Astrocyte (in vitro differentiated cells and primary cell): ENCODE results near the gene ADARB2. TPM values are rescaled to one million over a fixed set of nuclear protein-coding genes. Genes with fewer than 3 reads are reported as not detected.

Experiments used
- DNase-seq: peaks from one replicate; pipeline ENCODE4 v3.0.0-alpha.2; 2010; ENCODE audit warnings: low read depth
- FAIRE-seq: peaks from 2 replicates; lab custom pipeline; 2011; peaks lifted over from hg19 to GRCh38; lab: Jason Lieb, UNC
- H2AFZ ChIP-seq: 2 replicates; pipeline ENCODE4 v1.6.0; 2012; ENCODE audit warnings: low read depth, low read length, inconsistent platforms
- H3K27ac ChIP-seq: 2 replicates; pipeline ENCODE4 v1.5.1; 2011; ENCODE audit warnings: low read depth, low read length, inconsistent platforms
- H3K27me3 ChIP-seq: 2 replicates; pipeline ENCODE4 v1.6.0; 2011; ENCODE audit warnings: low read length, inconsistent platforms; ENCODE audit not compliant: insufficient read depth
- H3K36me3 ChIP-seq: 2 replicates; pipeline ENCODE4 v1.5.1; 2011; ENCODE audit warnings: low read length, inconsistent platforms; ENCODE audit not compliant: insufficient read depth
- H3K4me1 ChIP-seq: 2 replicates; pipeline ENCODE4 v1.5.1; 2011; ENCODE audit warnings: low read length, inconsistent platforms; ENCODE audit not compliant: insufficient read depth
- H3K4me2 ChIP-seq: 2 replicates; pipeline ENCODE4 v1.6.0; 2012; ENCODE audit warnings: low read length, inconsistent platforms
- H3K4me3 ChIP-seq: 2 replicates; pipeline ENCODE4 v1.5.1; 2011; ENCODE audit warnings: low read depth, mild to moderate bottlenecking, low read length, inconsistent platforms; ENCODE audit not compliant: insufficient read depth
- H3K79me2 ChIP-seq: 2 replicates; pipeline ENCODE4 v1.6.0; 2012; ENCODE audit warnings: mild to moderate bottlenecking, low read length, inconsistent platforms; ENCODE audit not compliant: insufficient read depth
- H3K9ac ChIP-seq: 2 replicates; pipeline ENCODE4 v1.6.0; 2012; ENCODE audit warnings: mild to moderate bottlenecking, low read length, inconsistent platforms
- H3K9me3 ChIP-seq: 2 replicates; pipeline ENCODE4 v1.5.1; 2012; ENCODE audit warnings: low read depth, mild to moderate bottlenecking, low read length, inconsistent platforms; ENCODE audit not compliant: insufficient read depth
- H4K20me1 ChIP-seq: 2 replicates; pipeline ENCODE4 v1.6.0; 2012; ENCODE audit warnings: low read length, inconsistent platforms; ENCODE audit not compliant: insufficient read depth
- H3K27ac Mint-ChIP-seq: one replicate; pipeline ENCODE4 v1.8.0; 2021; ENCODE audit warnings: mild to moderate bottlenecking, mixed read lengths; ENCODE audit not compliant: unreplicated experiment
- H3K27me3 Mint-ChIP-seq: one replicate; pipeline ENCODE4 v1.8.0; 2021; ENCODE audit warnings: low read depth, mixed read lengths; ENCODE audit not compliant: unreplicated experiment
- H3K36me3 Mint-ChIP-seq: one replicate; pipeline ENCODE4 v1.8.0; 2021; ENCODE audit warnings: low read depth, mixed read lengths; ENCODE audit not compliant: unreplicated experiment
- H3K4me1 Mint-ChIP-seq: one replicate; pipeline ENCODE4 v1.8.0; 2021; ENCODE audit warnings: low read depth, mixed read lengths; ENCODE audit not compliant: unreplicated experiment
- H3K4me3 Mint-ChIP-seq: one replicate; pipeline ENCODE4 v1.8.0; 2021; ENCODE audit warnings: mild to moderate bottlenecking, moderate library complexity, mixed read lengths; ENCODE audit not compliant: unreplicated experiment
- H3K9me3 Mint-ChIP-seq: one replicate; pipeline ENCODE4 v1.8.0; 2021; ENCODE audit warnings: mild to moderate bottlenecking, mixed read lengths; ENCODE audit not compliant: unreplicated experiment
- CTCF ChIP-seq: IDR thresholded peaks from 2 replicates; pipeline ENCODE4 v1.5.1; 2011; ENCODE audit warnings: low read depth, mild to moderate bottlenecking, inconsistent platforms, low read length, moderate library complexity; ENCODE audit not compliant: insufficient read depth
- EZH2 ChIP-seq: IDR thresholded peaks from 2 replicates; pipeline ENCODE4 v1.6.1; 2012; ENCODE audit warnings: mild to moderate bottlenecking, low read length, inconsistent platforms; ENCODE audit not compliant: insufficient read depth
- total RNA-seq: library from RNA; stranded (reverse); gene quantifications from 2 replicates; pipeline ENCODE4 v1.2.1, GENCODE V29; 2021

The ADARB2 gene
- total RNA-seq, 1 donor from 2014 or later: 0.18 TPM

- no peaks in the 10 kb centered on the region for H3K4me1 ChIP-seq
- TF ChIP-seq EZH2 (no peak), CTCF (no peak)
- no peak overlapping the region for H3K4me3 ChIP-seq
- no peak overlapping the region for H3K9ac ChIP-seq
- no peaks in the 10 kb centered on the region for H3K36me3 Mint-ChIP-seq
- no peaks in the 10 kb centered on the region for H3K27me3 ChIP-seq
- no peak overlapping the region for H3K4me2 ChIP-seq
- H3K27me3 Mint-ChIP-seq: peaks cover 27% of the 10 kb centered on the region
- no peaks in the 10 kb centered on the region for H3K36me3 ChIP-seq
- H3K4me1 Mint-ChIP-seq: no peaks in the 10 kb centered on the region
- H4K20me1 ChIP-seq: no peaks in the 10 kb centered on the region
- H3K9me3 Mint-ChIP-seq: no peaks in the 10 kb centered on the region
- no peak for FAIRE-seq
- DNase-seq: no peak
- H3K9me3 ChIP-seq: peaks cover 12% of the 10 kb centered on the region
- H3K4me3 Mint-ChIP-seq: no peak overlapping the region
- H3K27ac ChIP-seq: no peak overlapping the region
- H3K27ac Mint-ChIP-seq: no peak overlapping the region
- H2AFZ ChIP-seq: no peak overlapping the region
- H3K79me2 ChIP-seq: no peaks in the 10 kb centered on the region
Observed at GRCh38 chr10:1454428-1454827, 282.9 kb downstream of the ADARB2 start.

GRCh38 chr10:1452777-1453176 lies 284.5 kb downstream of the ADARB2 start:
- H3K27ac ChIP-seq: no peak overlapping the region
- peaks cover 32% of the 10 kb centered on the region for H3K27me3 Mint-ChIP-seq

More at GRCh38 chr10:1452777-1453176, 284.5 kb downstream of the ADARB2 start:
- no peaks in the 10 kb centered on the region for H3K4me1 Mint-ChIP-seq
- peaks cover 12% of the 10 kb centered on the region for H3K9me3 ChIP-seq
- H3K9me3 Mint-ChIP-seq: peaks cover 2% of the 10 kb centered on the region
- no peaks in the 10 kb centered on the region for H3K4me1 ChIP-seq
- no peaks in the 10 kb centered on the region for H3K27me3 ChIP-seq
- H3K36me3 Mint-ChIP-seq: no peaks in the 10 kb centered on the region
- no peak for TF ChIP-seq CTCF
- no peak for TF ChIP-seq EZH2
- no peak overlapping the region for H3K27ac Mint-ChIP-seq
- no peak overlapping the region for H3K4me3 ChIP-seq
- FAIRE-seq: no peak
- no peak overlapping the region for H2AFZ ChIP-seq
- H3K9ac ChIP-seq: no peak overlapping the region
- H4K20me1 ChIP-seq: no peaks in the 10 kb centered on the region
- H3K4me2 ChIP-seq: no peak overlapping the region
- H3K79me2 ChIP-seq: no peaks in the 10 kb centered on the region
- no peak for DNase-seq
- H3K36me3 ChIP-seq: no peaks in the 10 kb centered on the region
- H3K4me3 Mint-ChIP-seq: no peak overlapping the region
